OCI-LY1 (cell line): Measurements from ENCODE around the gene SAMD9L.

Experiments
- H2AFZ ChIP-seq: fragments of 200-600 bp; sonication (generic), shearing (Covaris generic); 2 replicates; pipeline ENCODE4 v1.6.0; 2014; ENCODE audit warnings: antibody characterized with exemption, mild to moderate bottlenecking, low read length
- H3F3A ChIP-seq: fragments of 200-600 bp; sonication (generic), shearing (Covaris generic); 2 replicates; pipeline ENCODE4 v1.6.0; 2014; ENCODE audit warnings: mild to moderate bottlenecking, antibody characterized with exemption, low read length, moderate library complexity; ENCODE audit not compliant: insufficient read depth
- H3K27ac ChIP-seq: fragments of 200-600 bp; sonication (generic); 2 replicates; pipeline ENCODE4 v1.5.1; 2014; ENCODE audit warnings: low read length, mixed run types, mild to moderate bottlenecking, low read depth; ENCODE audit not compliant: poor library complexity, severe bottlenecking
- H3K27me3 ChIP-seq: fragments of 200-600 bp; sonication (generic); 2 replicates; pipeline ENCODE4 v1.6.0; 2014; ENCODE audit warnings: antibody characterized with exemption, mild to moderate bottlenecking, low read length, moderate library complexity; ENCODE audit not compliant: insufficient read depth
- H3K36me3 ChIP-seq: fragments of 200-600 bp; sonication (generic); 2 replicates; pipeline ENCODE4 v1.6.1; 2014; ENCODE audit warnings: mild to moderate bottlenecking, antibody characterized with exemption, low read length, moderate library complexity, mixed read lengths; ENCODE audit not compliant: insufficient read depth
- H3K4me1 ChIP-seq: fragments of 200-600 bp; sonication (generic); 2 replicates; pipeline ENCODE4 v1.5.1; 2014; ENCODE audit warnings: mild to moderate bottlenecking, low read length, moderate library complexity; ENCODE audit not compliant: insufficient read depth, severe bottlenecking
- H3K4me2 ChIP-seq: fragments of 200-600 bp; sonication (generic), shearing (Covaris generic); 2 replicates; pipeline ENCODE4 v1.6.1; 2014; ENCODE audit warnings: low read length
- H3K4me3 ChIP-seq: fragments of 200-600 bp; sonication (generic); 2 replicates; pipeline ENCODE4 v1.5.1; 2014; ENCODE audit warnings: low read length, low read depth, mild to moderate bottlenecking, mixed read lengths; ENCODE audit not compliant: poor library complexity, severe bottlenecking
- H3K79me2 ChIP-seq: fragments of 200-600 bp; shearing (Covaris generic); 2 replicates; pipeline ENCODE4 v1.6.1; 2016; ENCODE audit warnings: mixed run types, low read length, mixed read lengths; ENCODE audit not compliant: insufficient read depth
- H3K9ac ChIP-seq: fragments of 200-600 bp; sonication (generic), shearing (Covaris generic); 2 replicates; pipeline ENCODE4 v1.6.1; 2014; ENCODE audit warnings: mild to moderate bottlenecking, low read length, mixed read lengths
- H3K9me2 ChIP-seq: fragments of 200-600 bp; sonication (generic), shearing (Covaris generic); 2 replicates; pipeline ENCODE4 v1.6.1; 2014; ENCODE audit warnings: low read depth, mild to moderate bottlenecking, low read length, mixed read lengths
- H3K9me3 ChIP-seq: fragments of 200-600 bp; shearing (Covaris generic); 2 replicates; pipeline ENCODE4 v1.6.1; 2014; ENCODE audit warnings: low read length, mixed read lengths
- H4K20me1 ChIP-seq: fragments of 200-600 bp; sonication (generic), shearing (Covaris generic); 2 replicates; pipeline ENCODE4 v1.6.0; 2016; ENCODE audit warnings: mild to moderate bottlenecking, low read length; ENCODE audit not compliant: insufficient read depth
- EZH2 ChIP-seq: fragments of 200-600 bp; sonication (generic), shearing (Covaris generic); IDR thresholded peaks from 2 replicates; pipeline ENCODE4 v1.8.0; 2017; ENCODE audit warnings: borderline replicate concordance, mixed run types, mild to moderate bottlenecking, antibody characterized with exemption, low read length, moderate library complexity, mixed read lengths
- TF ChIP-seq, protein P1 (sequence below): fragments of 200-600 bp; sonication (generic), shearing (Covaris generic); IDR thresholded peaks from 2 replicates; pipeline ENCODE4 v1.5.1; 2017; ENCODE audit warnings: mild to moderate bottlenecking, antibody characterized with exemption, low read length, moderate library complexity, mixed read lengths

The SAMD9L gene

DNA sequence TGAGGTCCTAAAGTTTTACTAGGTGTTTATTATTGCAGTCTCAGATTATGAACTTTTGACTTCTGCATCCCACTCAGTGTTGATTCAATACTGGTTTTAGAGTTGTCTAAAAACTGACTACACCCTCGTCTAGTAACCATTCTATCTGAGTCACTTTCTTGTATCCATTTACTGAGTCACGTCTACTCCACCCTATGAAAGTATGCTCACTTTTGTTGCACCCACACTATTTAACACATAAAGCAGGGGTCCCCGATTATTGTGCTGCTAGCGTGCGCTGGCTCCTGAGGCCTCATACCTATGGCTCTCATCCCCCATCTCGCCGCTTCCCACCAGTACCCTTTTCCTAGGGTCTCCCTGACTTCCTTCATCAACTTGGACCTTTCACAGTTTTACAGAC lies 32.4 kb downstream of the SAMD9L start:
- Histone ChIP-seq H3K9me2 (no peaks in the 10 kb centered on the region), H3K4me3 (peak overlapping the region; percentile 17), H3K27me3 (no peaks in the 10 kb centered on the region), H3K79me2 (peaks cover 13% of the 10 kb centered on the region; the same call in 1 of the 2 replicates), H3K27ac (no peak overlapping the region), H3K4me1 (peaks cover 29% of the 10 kb centered on the region), H3K4me2 (peak overlapping the region; percentile 84), H2AFZ (no peak overlapping the region), H3K36me3 (peaks cover 10% of the 10 kb centered on the region), H3K9me3 (peaks cover 5% of the 10 kb centered on the region; the same call in 1 of the 2 replicates), H4K20me1 (no peaks in the 10 kb centered on the region), H3K9ac (no peak overlapping the region), H3F3A (no peaks in the 10 kb centered on the region)
- TF ChIP-seq EZH2: no peak
- TF ChIP-seq, protein P1, sequence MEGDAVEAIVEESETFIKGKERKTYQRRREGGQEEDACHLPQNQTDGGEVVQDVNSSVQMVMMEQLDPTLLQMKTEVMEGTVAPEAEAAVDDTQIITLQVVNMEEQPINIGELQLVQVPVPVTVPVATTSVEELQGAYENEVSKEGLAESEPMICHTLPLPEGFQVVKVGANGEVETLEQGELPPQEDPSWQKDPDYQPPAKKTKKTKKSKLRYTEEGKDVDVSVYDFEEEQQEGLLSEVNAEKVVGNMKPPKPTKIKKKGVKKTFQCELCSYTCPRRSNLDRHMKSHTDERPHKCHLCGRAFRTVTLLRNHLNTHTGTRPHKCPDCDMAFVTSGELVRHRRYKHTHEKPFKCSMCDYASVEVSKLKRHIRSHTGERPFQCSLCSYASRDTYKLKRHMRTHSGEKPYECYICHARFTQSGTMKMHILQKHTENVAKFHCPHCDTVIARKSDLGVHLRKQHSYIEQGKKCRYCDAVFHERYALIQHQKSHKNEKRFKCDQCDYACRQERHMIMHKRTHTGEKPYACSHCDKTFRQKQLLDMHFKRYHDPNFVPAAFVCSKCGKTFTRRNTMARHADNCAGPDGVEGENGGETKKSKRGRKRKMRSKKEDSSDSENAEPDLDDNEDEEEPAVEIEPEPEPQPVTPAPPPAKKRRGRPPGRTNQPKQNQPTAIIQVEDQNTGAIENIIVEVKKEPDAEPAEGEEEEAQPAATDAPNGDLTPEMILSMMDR: no peak

DNA sequence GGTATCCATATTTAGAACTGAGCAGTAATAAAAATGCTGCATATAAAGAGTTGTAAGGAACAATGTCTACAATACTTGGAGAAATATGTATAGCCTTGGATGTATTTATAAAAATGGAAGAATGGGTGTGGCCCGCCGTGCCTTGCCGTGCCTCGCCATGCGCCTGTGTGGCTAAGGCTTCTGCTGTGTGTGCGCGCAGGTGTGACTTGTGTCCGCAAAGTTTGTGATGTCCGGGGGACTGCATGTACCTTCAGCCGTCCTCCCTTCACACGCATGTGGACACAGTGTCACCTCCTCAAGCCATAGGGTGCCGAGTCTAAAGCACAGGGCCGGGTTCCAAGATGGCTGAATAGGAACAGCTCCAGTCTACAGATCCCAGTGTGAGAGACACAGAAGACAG lies 40.2 kb downstream of the SAMD9L start:
- Histone ChIP-seq H3K9me2 (no peaks in the 10 kb centered on the region), H3K9ac (no peak overlapping the region), H3K9me3 (peaks cover 20% of the 10 kb centered on the region), H3K4me2 (no peak overlapping the region), H3F3A (no peaks in the 10 kb centered on the region), H4K20me1 (no peaks in the 10 kb centered on the region), H3K27ac (no peak overlapping the region), H2AFZ (no peak overlapping the region), H3K4me1 (no peaks in the 10 kb centered on the region), H3K36me3 (peaks cover 56% of the 10 kb centered on the region), H3K27me3 (no peaks in the 10 kb centered on the region), H3K79me2 (no peaks in the 10 kb centered on the region), H3K4me3 (no peak overlapping the region)
- no peak for TF ChIP-seq EZH2
- TF ChIP-seq, protein P1: no peak

DNA sequence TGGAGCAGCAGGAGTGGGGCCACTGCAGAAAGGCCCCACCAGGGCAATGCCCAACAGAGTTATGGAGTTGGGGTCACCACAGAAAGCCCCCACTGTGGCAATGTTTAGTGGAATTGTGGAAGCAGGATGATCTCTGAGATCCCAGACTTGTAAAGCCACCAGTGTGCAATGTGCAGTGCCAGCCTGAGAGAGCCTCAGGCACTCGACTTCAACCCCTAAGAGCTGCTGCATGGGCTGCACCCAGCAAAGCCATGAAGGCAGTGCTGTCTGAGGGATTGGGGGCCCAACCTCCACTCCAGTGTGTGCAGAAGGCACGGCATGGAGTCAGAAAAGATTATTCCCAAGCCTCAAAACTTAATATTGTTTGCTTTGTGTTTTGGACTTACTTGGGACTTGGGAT lies 50.8 kb downstream of the SAMD9L start:
- Histone ChIP-seq H3K9me3 (peaks cover 10% of the 10 kb centered on the region; the same call in 1 of the 2 replicates), H3K9me2 (no peaks in the 10 kb centered on the region), H3K4me3 (no peak overlapping the region), H3K36me3 (no peaks in the 10 kb centered on the region), H3K79me2 (no peaks in the 10 kb centered on the region), H3K9ac (no peak overlapping the region), H3K27me3 (no peaks in the 10 kb centered on the region), H3K4me2 (no peak overlapping the region), H3K4me1 (no peaks in the 10 kb centered on the region), H3K27ac (no peak overlapping the region), H4K20me1 (no peaks in the 10 kb centered on the region), H3F3A (no peaks in the 10 kb centered on the region), H2AFZ (no peak overlapping the region)
- TF ChIP-seq EZH2: no peak
- TF ChIP-seq, protein P1: no peak
